ENCODE measurements around the gene PFN3. TPM values are rescaled to one million over a fixed set of nuclear protein-coding genes. Genes with fewer than 3 reads are reported as not detected.

The PFN3 gene
- polyA plus RNA-seq, 1 donor from 2014 or later, result not detected

GRCh38 chr5:177402271-177403043 lies 2.0 kb upstream of the PFN3 start:
- peaks cover 10 to 25% (median 21%) of the 10 kb centered on the region in 3 donors for H3K4me1 Mint-ChIP-seq
- peak overlapping the region in 1 of 3 donors; percentile 86 for H3K27ac Mint-ChIP-seq
- no peaks in the 10 kb centered on the region for H3K36me3 Mint-ChIP-seq
- peak overlapping the region; percentile 77 to 92 (median 86) for H3K4me3 Mint-ChIP-seq
- H3K9me3 Mint-ChIP-seq, result no peaks in the 10 kb centered on the region
- peaks cover 15% of the 10 kb centered on the region for H3K27me3 Mint-ChIP-seq

GRCh38 chr5:177397875-177398390 lies 2.5 kb downstream of the PFN3 start:
- Mint-ChIP-seq H3K27me3 (peaks cover 10% of the 10 kb centered on the region), H3K4me1 (peaks cover 0 to 5% (median 4%) of the 10 kb centered on the region in 3 donors), H3K36me3 (no peaks in the 10 kb centered on the region), H3K27ac (peak overlapping the region in 1 of 3 donors; percentile 64), H3K4me3 (no peak overlapping the region), H3K9me3 (no peaks in the 10 kb centered on the region)

- no peak overlapping the region for H3K4me3 Mint-ChIP-seq
Observed at GRCh38 chr5:177396807-177397206, 3.7 kb downstream of the PFN3 start.

GRCh38 chr5:177396078-177396477 lies 4.4 kb downstream of the PFN3 start:
- H3K9me3 Mint-ChIP-seq, result no peaks in the 10 kb centered on the region
- peaks cover 0 to 3% (median 0%) of the 10 kb centered on the region in 3 donors for H3K4me1 Mint-ChIP-seq
- H3K4me3 Mint-ChIP-seq, result no peak overlapping the region
- H3K36me3 Mint-ChIP-seq, result no peaks in the 10 kb centered on the region
- H3K27me3 Mint-ChIP-seq, result no peaks in the 10 kb centered on the region
- H3K27ac Mint-ChIP-seq, result peak overlapping the region in 1 of 3 donors; percentile 50

More at GRCh38 chr5:177396807-177397206, 3.7 kb downstream of the PFN3 start:
- Mint-ChIP-seq H3K27ac (no peak overlapping the region), H3K27me3 (peaks cover under 1% of the 10 kb centered on the region), H3K4me1 (peaks cover 0 to 3% (median 0%) of the 10 kb centered on the region in 3 donors), H3K9me3 (no peaks in the 10 kb centered on the region), H3K36me3 (no peaks in the 10 kb centered on the region)

- Mint-ChIP-seq H3K4me1 (peaks cover 9 to 18% (median 13%) of the 10 kb centered on the region in 3 donors), H3K4me3 (no peak overlapping the region), H3K36me3 (no peaks in the 10 kb centered on the region), H3K27ac (no peak overlapping the region), H3K9me3 (no peaks in the 10 kb centered on the region), H3K27me3 (peaks cover 5% of the 10 kb centered on the region)
Observed at GRCh38 chr5:177393990-177394389, 6.5 kb downstream of the PFN3 start.

GRCh38 chr5:177393206-177393765 lies 7.2 kb downstream of the PFN3 start:
- Mint-ChIP-seq H3K27me3 (peaks cover 5% of the 10 kb centered on the region), H3K27ac (no peak overlapping the region), H3K4me3 (no peak overlapping the region), H3K4me1 (peaks cover 14 to 22% (median 19%) of the 10 kb centered on the region in 3 donors), H3K36me3 (no peaks in the 10 kb centered on the region), H3K9me3 (no peaks in the 10 kb centered on the region)

- H3K4me3 Mint-ChIP-seq, result no peak overlapping the region
- no peak overlapping the region for H3K27ac Mint-ChIP-seq
- H3K9me3 Mint-ChIP-seq, result no peaks in the 10 kb centered on the region
- H3K36me3 Mint-ChIP-seq, result no peaks in the 10 kb centered on the region
- peaks cover 5% of the 10 kb centered on the region for H3K27me3 Mint-ChIP-seq
- H3K4me1 Mint-ChIP-seq, result peaks cover 14 to 22% (median 21%) of the 10 kb centered on the region in 3 donors
Observed at GRCh38 chr5:177392765-177393164, 7.7 kb downstream of the PFN3 start.

GRCh38 chr5:177390363-177391300 lies 9.8 kb downstream of the PFN3 start:
- Mint-ChIP-seq H3K36me3 (no peaks in the 10 kb centered on the region), H3K4me3 (peak overlapping the region in 3 of 4 donors; percentile 12 to 60 (median 51)), H3K9me3 (no peaks in the 10 kb centered on the region), H3K27me3 (peaks cover 5% of the 10 kb centered on the region), H3K27ac (peak overlapping the region in 2 of 3 donors; percentile 46 to 88), H3K4me1 (peaks cover 14 to 25% (median 21%) of the 10 kb centered on the region in 3 donors)

GRCh38 chr5:177389241-177390169 lies 11.0 kb downstream of the PFN3 start:
- Mint-ChIP-seq H3K4me3 (peak overlapping the region in 3 of 4 donors; percentile 5 to 90 (median 13)), H3K4me1 (peaks cover 14 to 25% (median 21%) of the 10 kb centered on the region in 3 donors), H3K27ac (peak overlapping the region in 2 of 3 donors; percentile 37 to 80), H3K9me3 (no peaks in the 10 kb centered on the region), H3K36me3 (no peaks in the 10 kb centered on the region), H3K27me3 (peaks cover 10% of the 10 kb centered on the region)

GRCh38 chr5:177388521-177389052 lies 11.9 kb downstream of the PFN3 start:
- Mint-ChIP-seq H3K36me3 (no peaks in the 10 kb centered on the region), H3K4me3 (peak overlapping the region in 1 of 4 donors; percentile 72), H3K4me1 (peaks cover 14 to 25% (median 21%) of the 10 kb centered on the region in 3 donors), H3K9me3 (no peaks in the 10 kb centered on the region), H3K27ac (no peak overlapping the region), H3K27me3 (peaks cover 10% of the 10 kb centered on the region)

GRCh38 chr5:177387405-177387804 lies 13.1 kb downstream of the PFN3 start:
- no peak overlapping the region for H3K27ac Mint-ChIP-seq
- no peaks in the 10 kb centered on the region for H3K36me3 Mint-ChIP-seq
- peaks cover 15 to 22% (median 21%) of the 10 kb centered on the region in 3 donors for H3K4me1 Mint-ChIP-seq

GRCh38 chr5:177386542-177386941 lies 13.9 kb downstream of the PFN3 start:
- Mint-ChIP-seq H3K4me1 (peaks cover 16 to 22% (median 21%) of the 10 kb centered on the region in 3 donors), H3K27ac (no peak overlapping the region), H3K27me3 (peaks cover 10% of the 10 kb centered on the region), H3K9me3 (no peaks in the 10 kb centered on the region), H3K4me3 (no peak overlapping the region), H3K36me3 (no peaks in the 10 kb centered on the region)

More at GRCh38 chr5:177387405-177387804, 13.1 kb downstream of the PFN3 start:
- no peaks in the 10 kb centered on the region for H3K9me3 Mint-ChIP-seq
- H3K27me3 Mint-ChIP-seq, result peaks cover 10% of the 10 kb centered on the region
- peak overlapping the region in 1 of 4 donors; percentile 6 for H3K4me3 Mint-ChIP-seq

GRCh38 chr5:177385720-177386119 lies 14.7 kb downstream of the PFN3 start:
- Mint-ChIP-seq H3K4me1 (peaks cover 16 to 22% (median 21%) of the 10 kb centered on the region in 3 donors), H3K27me3 (peaks cover 12% of the 10 kb centered on the region), H3K36me3 (no peaks in the 10 kb centered on the region), H3K4me3 (no peak overlapping the region), H3K27ac (no peak overlapping the region), H3K9me3 (no peaks in the 10 kb centered on the region)
